Stomach (tissue), 4 donors: ENCODE results near the gene TRIM37.

Source experiments
- EP300 ChIP-seq: sonication (generic); formaldehyde crosslinking; IDR thresholded peaks from one replicate; pipeline ENCODE4 v1.6.1; 2017; ENCODE audit warnings: antibody characterized with exemption
- TF ChIP-seq, protein P1 (sequence below), 7 experiments: fragments of 450-650 bp in 4 of 7; fragments of 200-600 bp in 3 of 7; sonication (generic) in 3 of 7; IDR thresholded peaks; one replicate each; pipeline ENCODE4 v1.5.1; 2016 to 2019; ENCODE audit warnings: antibody characterized with exemption in 7 of 7, control low read depth in 2 of 7, mild to moderate bottlenecking in 1 of 7

- TF ChIP-seq EP300: no peak
- TF ChIP-seq, protein P1, sequence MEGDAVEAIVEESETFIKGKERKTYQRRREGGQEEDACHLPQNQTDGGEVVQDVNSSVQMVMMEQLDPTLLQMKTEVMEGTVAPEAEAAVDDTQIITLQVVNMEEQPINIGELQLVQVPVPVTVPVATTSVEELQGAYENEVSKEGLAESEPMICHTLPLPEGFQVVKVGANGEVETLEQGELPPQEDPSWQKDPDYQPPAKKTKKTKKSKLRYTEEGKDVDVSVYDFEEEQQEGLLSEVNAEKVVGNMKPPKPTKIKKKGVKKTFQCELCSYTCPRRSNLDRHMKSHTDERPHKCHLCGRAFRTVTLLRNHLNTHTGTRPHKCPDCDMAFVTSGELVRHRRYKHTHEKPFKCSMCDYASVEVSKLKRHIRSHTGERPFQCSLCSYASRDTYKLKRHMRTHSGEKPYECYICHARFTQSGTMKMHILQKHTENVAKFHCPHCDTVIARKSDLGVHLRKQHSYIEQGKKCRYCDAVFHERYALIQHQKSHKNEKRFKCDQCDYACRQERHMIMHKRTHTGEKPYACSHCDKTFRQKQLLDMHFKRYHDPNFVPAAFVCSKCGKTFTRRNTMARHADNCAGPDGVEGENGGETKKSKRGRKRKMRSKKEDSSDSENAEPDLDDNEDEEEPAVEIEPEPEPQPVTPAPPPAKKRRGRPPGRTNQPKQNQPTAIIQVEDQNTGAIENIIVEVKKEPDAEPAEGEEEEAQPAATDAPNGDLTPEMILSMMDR (IDR thresholded peaks at IDR 0.05): no peak
Measured at GRCh38 chr17:58989629-58990028, 117.1 kb downstream of the TRIM37 start.
